Heart left ventricle (tissue), 16 donors: ENCODE measurements around the gene WDR93. TPM values are rescaled to one million over a fixed set of nuclear protein-coding genes. Genes with fewer than 3 reads are reported as not detected.

ENCODE experiments used
- ATAC-seq, 4 donors: fragments of 200-7000 bp; cut with Tn5 transposase; one replicate each; pipeline ENCODE4 v1.9.1; 2020 to 2022; ENCODE audit warnings: moderate library complexity in 4 of 4, mild to moderate bottlenecking in 3 of 4, moderate number of reproducible peaks in 1 of 4
- DNase-seq, 5 donors: peaks; one replicate each; pipeline ENCODE4 v3.0.0-alpha.2; 2020
- H3K27ac ChIP-seq, 12 donors: fragments of 200-600 bp; sonication (generic) in 4 of 12; one replicate each; pipeline versions ENCODE4 v1.5.0 to v1.8.0; 2016 to 2022; ENCODE audit warnings: mild to moderate bottlenecking in 2 of 12
- H3K27me3 ChIP-seq, 9 donors: fragments of 200-600 bp; sonication (generic) in 2 of 9; one replicate each; pipeline versions ENCODE4 v1.5.1 to v1.8.0; 2016 to 2022; ENCODE audit warnings: mild to moderate bottlenecking in 3 of 9
- H3K36me3 ChIP-seq, 9 donors: fragments of 200-600 bp; sonication (generic) in 2 of 9; one replicate each; pipeline versions ENCODE4 v1.5.0 to v1.8.0; 2018 to 2022; ENCODE audit warnings: mild to moderate bottlenecking in 2 of 9
- H3K4me1 ChIP-seq, 12 donors: fragments of 200-600 bp; sonication (generic) in 4 of 12; one replicate each; pipeline versions ENCODE4 v1.5.0 to v1.8.0; 2016 to 2022; ENCODE audit warnings: mild to moderate bottlenecking in 3 of 12
- H3K4me3 ChIP-seq, 12 donors: fragments of 200-600 bp; sonication (generic) in 4 of 12; one replicate each; pipeline versions ENCODE4 v1.5.0 to v1.8.0; 2017 to 2022; ENCODE audit warnings: mild to moderate bottlenecking in 9 of 12, moderate library complexity in 4 of 12
- H3K9me3 ChIP-seq, 12 donors: fragments of 200-600 bp; sonication (generic) in 4 of 12; one replicate each; pipeline versions ENCODE4 v1.5.0 to v1.8.0; 2016 to 2022; ENCODE audit warnings: mild to moderate bottlenecking in 1 of 12
- POLR2A ChIP-seq, 2 donors: fragments of 450-650 bp; IDR thresholded peaks; one replicate each; pipeline ENCODE4 v1.6.1; 2017; ENCODE audit warnings: antibody characterized with exemption in 2 of 2, mild to moderate bottlenecking in 2 of 2, moderate library complexity in 2 of 2
- WGBS, 4 donors: extraction: QIAGEN DNeasy Blood & Tissue Kit in 2 of 4; methylation state at CpG; one replicate each; pipeline versions ENCODE4 v1.1.5 to v1.1.7; 2013 to 2018; 5-methylcytosine and 5-hydroxymethylcytosine counted together
- intact Hi-C, 10 donors: fragments of 100-400 bp; cut with DNase I; formaldehyde crosslinking; loops; one replicate each; pipeline versions ENCODE4 v1.11.1 to v1.14.2; 2022
- long read RNA-seq, 3 donors: library from polyadenylated mRNA; unstranded; transcript quantifications; one replicate each; pipeline ENCODE4 v2.0.0, GENCODE V29; 2020 to 2021
- polyA plus RNA-seq, 2 donors: library from polyadenylated mRNA; stranded (reverse); fragments of 200-250 nt; gene quantifications; one replicate each; pipeline ENCODE4 v1.2.3, GENCODE V29; 2013
- total RNA-seq, 9 donors: library from RNA; depleted of rRNA in 2 of 9; stranded (reverse); fragments of >200 nt in 2 of 9; fragmentation: NEBNext Ultra II Directional in 3 of 9; extraction: Animal tissue kit (Norgen Biotek cat#: 25700) in 3 of 9; gene quantifications; one replicate each; pipeline versions ENCODE4 v1.1.0 to v1.2.4, GENCODE V29; 2016 to 2023
- TF ChIP-seq, protein P1 (sequence below), 12 donors: fragments of 200-600 bp; sonication (generic) in 4 of 12; IDR thresholded peaks; one replicate each; pipeline versions ENCODE4 v1.5.0 to v1.8.0; 2018 to 2022; ENCODE audit warnings: antibody characterized with exemption in 12 of 12, mild to moderate bottlenecking in 5 of 12
- donor health status: ischemic (EF 13 %, LVEDD 7.1; RV severe dilation, severe dysfunction).
- donor health status: healthy with polysubstance abuse.
- donor health status: DM: no; HTN: yes; CAD: no.
- donor health status: DM: no; HTN: no; CAD: no.
- donor health status: ischemic (EF 25% LVEDD 6.9; RV normal size, moderate dysfunction).
- donor health status: ischemic (EF 25% LVEDD 5.7; RV mildly dilated, moderate dysfunction).
- donor health status: healthy.
- donor health status: DM: yes; HTN: yes; CAD: no.
- donor health status: ischemic (EF 35%, LVEDD 5.7; RV mildly dilated, moderate dysfunction).
- donor health status: nonischemic (EF 11% LVEDD 7.7; RV severe dilation, severe dysfunction).
- donor health status: DM: yes; HTN: yes; CAD: no.
- donor health status: PGD.
- donor health status: ischemic (EF 29% LVEDD 5.4; RV normal size, mild dysfunction).
- donor health status: nonischemic (EF 23%, LVEDD 6.1; RV moderate dilation, normal function).

Gene WDR93
- total RNA-seq (under 1 TPM in 1 of 9 donors, not detected in 8; 0.21 TPM), polyA plus RNA-seq (under 1 TPM in 1 of 2 donors, not detected in 1; 0.10 TPM)
- long read RNA-seq, donor 1, partial matches to known transcripts, result 0 of 1 reads
- long read RNA-seq, donor 1, other reads (novel, unspliced or antisense), result 1 of 1 reads
- long read RNA-seq, donor 2, result 0 reads
- long read RNA-seq, donor 3, result 0 reads

DNA sequence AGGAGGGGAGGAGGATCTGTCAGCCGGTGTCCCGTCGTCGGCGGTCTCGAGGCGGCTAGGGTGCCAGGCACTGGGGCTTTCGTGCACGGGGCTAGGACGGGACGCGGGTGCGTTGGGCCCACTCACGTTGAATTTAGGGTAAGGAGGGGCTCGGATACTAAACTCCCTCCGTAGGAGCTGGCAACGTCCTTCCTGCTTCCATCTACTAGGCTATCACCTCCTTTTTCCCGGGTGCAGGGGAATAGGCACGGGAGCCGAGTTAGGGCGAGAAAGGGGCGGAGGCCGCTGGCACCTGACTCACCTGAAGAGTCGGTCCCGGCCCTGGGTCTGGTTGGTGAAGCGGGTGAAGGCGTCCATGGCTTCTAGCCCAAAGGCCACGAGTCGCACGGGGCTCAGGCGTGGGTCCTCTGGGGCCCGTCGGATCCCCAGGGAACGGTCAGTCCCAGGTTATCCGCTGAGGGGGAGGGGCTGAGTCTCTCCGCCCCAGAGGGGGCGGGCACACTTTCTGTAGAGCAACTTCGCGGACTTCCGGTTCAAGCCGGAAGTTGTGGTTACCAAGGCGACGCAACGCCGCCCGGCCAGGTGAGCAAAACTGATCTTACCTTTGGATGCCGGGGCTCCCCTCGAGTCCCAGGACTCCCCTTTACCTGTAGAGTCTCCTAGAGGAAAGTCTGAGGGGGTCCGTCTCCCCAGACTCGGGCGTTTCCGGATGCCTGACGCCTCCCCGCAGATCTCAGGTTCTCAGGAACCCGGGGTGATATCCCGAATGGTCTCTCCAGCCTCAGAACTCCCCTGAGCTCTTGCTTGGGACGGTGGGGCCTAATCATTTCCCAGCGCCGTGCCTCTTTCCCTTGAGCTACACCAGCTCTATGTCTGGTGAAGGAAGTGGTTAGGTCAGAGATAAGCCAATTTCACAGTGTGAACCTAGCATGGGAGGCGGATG is at the start of gene WDR93, which contains the start of gene PEX11A:
TSS of gene WDR93 (plus strand) at position 536 of the 943 bp plus-strand sequence. CDS start 10,936 bp downstream, outside the sequence.
TSS of gene PEX11A (minus strand) at position 479 of the 943 bp plus-strand sequence. CDS start at position 357, 122 bp downstream.
- Histone ChIP-seq H3K4me3 (peak within 1 kb of the TSS; percentile 52 to 97 (median 76)), H3K27me3 (no peaks in the 10 kb centered on the region), H3K36me3 (peaks cover 0 to 6% (median 0%) of the 10 kb centered on the region in 9 donors), H3K27ac (peak within 1 kb of the TSS in 9 of 12 donors; percentile 31 to 79 (median 64)), H3K9me3 (no peaks in the 10 kb centered on the region), H3K4me1 (peaks cover 0 to 17% (median 5%) of the 10 kb centered on the region in 12 donors)
- ATAC-seq (peak; percentile 94 to 98 (median 97)), DNase-seq (peak; percentile 77 to 88 (median 84))
- intact Hi-C loops, result no loop called here
- peak in 1 of 2 donors; percentile 51 for TF ChIP-seq POLR2A (IDR thresholded peaks at IDR 0.05)
- TF ChIP-seq, protein P1, sequence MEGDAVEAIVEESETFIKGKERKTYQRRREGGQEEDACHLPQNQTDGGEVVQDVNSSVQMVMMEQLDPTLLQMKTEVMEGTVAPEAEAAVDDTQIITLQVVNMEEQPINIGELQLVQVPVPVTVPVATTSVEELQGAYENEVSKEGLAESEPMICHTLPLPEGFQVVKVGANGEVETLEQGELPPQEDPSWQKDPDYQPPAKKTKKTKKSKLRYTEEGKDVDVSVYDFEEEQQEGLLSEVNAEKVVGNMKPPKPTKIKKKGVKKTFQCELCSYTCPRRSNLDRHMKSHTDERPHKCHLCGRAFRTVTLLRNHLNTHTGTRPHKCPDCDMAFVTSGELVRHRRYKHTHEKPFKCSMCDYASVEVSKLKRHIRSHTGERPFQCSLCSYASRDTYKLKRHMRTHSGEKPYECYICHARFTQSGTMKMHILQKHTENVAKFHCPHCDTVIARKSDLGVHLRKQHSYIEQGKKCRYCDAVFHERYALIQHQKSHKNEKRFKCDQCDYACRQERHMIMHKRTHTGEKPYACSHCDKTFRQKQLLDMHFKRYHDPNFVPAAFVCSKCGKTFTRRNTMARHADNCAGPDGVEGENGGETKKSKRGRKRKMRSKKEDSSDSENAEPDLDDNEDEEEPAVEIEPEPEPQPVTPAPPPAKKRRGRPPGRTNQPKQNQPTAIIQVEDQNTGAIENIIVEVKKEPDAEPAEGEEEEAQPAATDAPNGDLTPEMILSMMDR (IDR thresholded peaks at IDR 0.05), result peak in 1 of 12 donors; percentile 11
- WGBS, 4 donors, result 3 to 4% (median 3%) methylated on average over 59 to 60 of the region's 60 CpGs

GRCh38 chr15:89641053-89641452 is 49.6 kb upstream of the WDR93 start:
- Histone ChIP-seq H3K27me3 (no peaks in the 10 kb centered on the region), H3K4me3 (no peak overlapping the region), H3K4me1 (no peaks in the 10 kb centered on the region), H3K27ac (no peak overlapping the region), H3K9me3 (no peaks in the 10 kb centered on the region), H3K36me3 (peaks cover 0 to 10% (median 0%) of the 10 kb centered on the region in 9 donors)
- intact Hi-C loops, result loop anchor here in 1 of 10 donors (10.0 kb wide), 1 partner anchor 104 kb away; no protein-coding TSS in a partner anchor
- DNase-seq (no peak), ATAC-seq (no peak)
- TF ChIP-seq, protein P1 (IDR thresholded peaks at IDR 0.05), result no peak
- no peak for TF ChIP-seq POLR2A (IDR thresholded peaks at IDR 0.05)
- 74 to 82% (median 75%) methylated on average over 5 of the region's 5 CpGs for WGBS, 4 donors

- 92 to 95% (median 94%) methylated on average over 12 to 16 of the region's 16 CpGs for WGBS, 4 donors
- ATAC-seq (peak in 1 of 4 donors; percentile 8), DNase-seq (peak in 1 of 5 donors; percentile 47)
- intact Hi-C loops, result loop anchor here in 1 of 10 donors (10.0 kb wide), 1 partner anchor 103 kb away; no protein-coding TSS in a partner anchor
- H3K4me3 ChIP-seq, result no peak overlapping the region
- no peaks in the 10 kb centered on the region for H3K27me3 ChIP-seq
- peak overlapping the region in 3 of 12 donors; percentile 10 to 66 (median 43) for H3K27ac ChIP-seq
- H3K36me3 ChIP-seq, result peaks cover 0 to 10% (median 0%) of the 10 kb centered on the region in 9 donors
- H3K9me3 ChIP-seq, result no peaks in the 10 kb centered on the region
- peaks cover 0 to 4% (median 0%) of the 10 kb centered on the region in 12 donors for H3K4me1 ChIP-seq
- TF ChIP-seq, protein P1 (IDR thresholded peaks at IDR 0.05), result no peak
- TF ChIP-seq POLR2A (IDR thresholded peaks at IDR 0.05), result no peak
Observed at GRCh38 chr15:89642106-89642505, 48.5 kb upstream of the WDR93 start.
